Naive B cell (primary cell): ENCODE measurements around the gene TBC1D9. TPM values are rescaled to one million over a fixed set of nuclear protein-coding genes. Genes with fewer than 3 reads are reported as not detected.

Source experiments
- ATAC-seq, 2 donors: fragments of 150-1000 bp; cut with Tn5 transposase; 2 replicates each; pipeline ENCODE4 v1.10.0; 2021; ENCODE audit warnings: low read depth in 2 of 2, mild to moderate bottlenecking in 2 of 2, moderate library complexity in 2 of 2
- DNase-seq: peaks from one replicate; pipeline ENCODE4 v3.0.0; 2022
- H3K27ac Mint-ChIP-seq, 6 donors: one replicate each; pipeline ENCODE4 v1.8.0; 2020 to 2022; ENCODE audit warnings: mild to moderate bottlenecking in 6 of 6, mixed read lengths in 6 of 6, moderate library complexity in 5 of 6, inconsistent platforms in 2 of 6
- H3K27me3 Mint-ChIP-seq, 3 donors: one replicate each; pipeline ENCODE4 v1.8.0; 2021 to 2022; ENCODE audit warnings: mixed read lengths in 3 of 3, mild to moderate bottlenecking in 1 of 3
- H3K36me3 Mint-ChIP-seq, 2 donors: one replicate each; pipeline ENCODE4 v1.8.0; 2020 to 2022; ENCODE audit warnings: mixed read lengths in 2 of 2, inconsistent platforms in 1 of 2, mild to moderate bottlenecking in 1 of 2
- H3K4me1 Mint-ChIP-seq, 3 donors: one replicate each; pipeline ENCODE4 v1.8.0; 2020 to 2022; ENCODE audit warnings: mixed read lengths in 3 of 3, inconsistent platforms in 1 of 3, mild to moderate bottlenecking in 1 of 3, moderate library complexity in 1 of 3
- H3K4me3 Mint-ChIP-seq, 8 donors: one replicate each; pipeline ENCODE4 v1.8.0; 2020 to 2022; ENCODE audit warnings: mild to moderate bottlenecking in 8 of 8, mixed read lengths in 8 of 8, moderate library complexity in 8 of 8, inconsistent platforms in 2 of 8
- H3K9me3 Mint-ChIP-seq, 7 donors: one replicate each; pipeline ENCODE4 v1.8.0; 2020 to 2022; ENCODE audit warnings: mixed read lengths in 7 of 7, mild to moderate bottlenecking in 5 of 7, inconsistent platforms in 2 of 7, moderate library complexity in 1 of 7
- polyA plus RNA-seq, 6 donors: library from polyadenylated mRNA; unstranded; fragments of 300-500 nt; fragmentation: Illumina TruSeq; gene quantifications; one replicate each; pipeline ENCODE4 v1.2.3, GENCODE V29; 2021; ENCODE audit warnings: low read depth in 6 of 6

The TBC1D9 gene
- polyA plus RNA-seq, 6 donors from 2014 or later, result 4.4 to 38.9 (median 21.2) TPM

DNA sequence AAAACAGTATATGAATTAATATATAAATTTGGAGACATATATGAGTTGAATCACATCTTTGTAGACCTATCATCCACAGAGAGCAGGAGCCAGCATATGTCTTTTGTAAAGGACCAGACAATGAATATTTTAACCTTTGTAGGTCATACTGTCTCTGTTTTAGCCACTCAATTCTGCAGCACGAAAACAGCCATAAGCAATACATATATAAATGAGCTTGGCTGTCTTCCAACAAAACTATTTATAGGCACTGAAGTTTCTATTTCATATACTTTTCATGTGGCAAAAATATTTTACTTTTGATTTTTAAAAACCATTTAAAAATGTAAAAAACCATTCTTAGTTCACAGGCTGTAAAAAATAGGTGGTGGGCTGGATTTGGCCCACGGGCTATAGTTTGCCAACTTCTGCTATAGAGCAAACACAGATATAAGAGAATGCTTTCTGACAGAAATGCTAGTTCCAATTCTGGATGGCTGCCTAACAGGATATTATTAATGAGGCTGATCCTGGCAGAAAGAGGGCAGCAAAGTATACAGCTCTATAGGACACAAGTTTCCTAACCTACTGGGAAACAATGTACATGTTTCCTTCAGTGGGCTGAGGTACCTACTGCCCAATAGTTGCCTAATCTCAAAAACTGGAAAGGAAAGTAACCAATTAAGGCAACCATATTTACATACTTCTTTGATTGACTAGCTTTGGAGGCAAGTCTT lies 129.4 kb downstream of the TBC1D9 start:
- ATAC-seq, result no peak
- H3K4me3 Mint-ChIP-seq, result no peak overlapping the region
- no peaks in the 10 kb centered on the region for H3K4me1 Mint-ChIP-seq
- DNase-seq, result no peak
- H3K36me3 Mint-ChIP-seq, result peaks cover 20 to 30% of the 10 kb centered on the region in 2 donors
- no peaks in the 10 kb centered on the region for H3K27me3 Mint-ChIP-seq
- H3K9me3 Mint-ChIP-seq, result no peaks in the 10 kb centered on the region
- peak overlapping the region in 2 of 6 donors; percentile 21 to 27 for H3K27ac Mint-ChIP-seq

DNA sequence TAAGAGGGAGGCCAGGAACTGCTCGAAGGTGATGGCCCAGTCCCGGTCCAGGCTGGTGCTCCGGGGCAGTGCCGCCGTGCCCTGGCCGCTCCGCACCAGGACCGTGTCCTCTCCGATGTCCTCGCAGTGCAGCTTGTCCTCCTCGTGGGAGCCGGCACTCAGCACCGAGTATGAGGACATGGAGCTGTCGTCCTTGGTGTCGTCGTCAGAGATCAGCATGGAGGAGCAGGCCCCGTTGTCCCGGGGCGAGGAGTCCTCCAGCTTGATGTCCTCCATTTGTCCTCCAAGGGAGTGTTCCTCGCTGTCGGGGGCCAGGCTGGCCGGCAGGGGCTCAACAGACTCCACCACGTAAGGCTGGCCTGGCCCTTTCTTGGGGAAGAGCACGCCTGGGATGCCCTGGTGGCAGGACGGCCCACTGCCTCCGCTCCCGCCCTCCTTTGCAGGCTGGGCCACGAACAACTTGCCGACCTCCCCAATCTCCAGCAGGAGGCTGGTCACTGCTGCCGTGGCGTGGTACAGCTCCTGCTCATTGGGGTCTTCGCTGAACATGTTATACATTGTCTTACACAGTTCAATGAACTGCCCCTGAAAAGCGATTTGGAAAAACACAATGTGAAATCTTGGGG lies 133.7 kb downstream of the TBC1D9 start:
- Mint-ChIP-seq H3K27me3 (no peaks in the 10 kb centered on the region), H3K4me1 (no peaks in the 10 kb centered on the region), H3K9me3 (no peaks in the 10 kb centered on the region), H3K27ac (no peak overlapping the region), H3K36me3 (peaks cover 12 to 28% of the 10 kb centered on the region in 2 donors), H3K4me3 (no peak overlapping the region)
- DNase-seq, result no peak
- no peak for ATAC-seq

DNA sequence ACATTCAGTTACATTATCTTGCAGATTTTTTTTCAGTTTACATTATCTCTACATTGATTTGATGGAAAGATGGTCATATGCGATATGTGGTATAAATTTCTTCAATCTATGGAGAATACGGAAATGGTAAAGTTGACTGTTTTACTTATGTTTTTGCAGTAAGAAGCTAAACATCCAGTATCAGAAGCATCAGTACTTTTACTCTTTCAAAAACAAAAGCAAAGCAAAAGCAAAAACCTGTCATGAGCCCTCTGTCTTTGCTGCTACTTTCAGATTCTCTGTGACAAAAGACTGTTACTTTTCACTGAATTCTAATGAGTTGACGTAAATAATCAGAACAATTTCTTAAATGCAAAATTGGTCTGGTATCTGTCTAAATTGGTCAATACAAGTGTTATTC lies 135.0 kb downstream of the TBC1D9 start:
- Mint-ChIP-seq H3K9me3 (no peaks in the 10 kb centered on the region), H3K36me3 (peaks cover 12 to 28% of the 10 kb centered on the region in 2 donors), H3K27me3 (no peaks in the 10 kb centered on the region), H3K4me3 (no peak overlapping the region), H3K4me1 (no peaks in the 10 kb centered on the region), H3K27ac (peak overlapping the region in 2 of 6 donors; percentile 43 to 79)
- DNase-seq, result no peak
- no peak for ATAC-seq

DNA sequence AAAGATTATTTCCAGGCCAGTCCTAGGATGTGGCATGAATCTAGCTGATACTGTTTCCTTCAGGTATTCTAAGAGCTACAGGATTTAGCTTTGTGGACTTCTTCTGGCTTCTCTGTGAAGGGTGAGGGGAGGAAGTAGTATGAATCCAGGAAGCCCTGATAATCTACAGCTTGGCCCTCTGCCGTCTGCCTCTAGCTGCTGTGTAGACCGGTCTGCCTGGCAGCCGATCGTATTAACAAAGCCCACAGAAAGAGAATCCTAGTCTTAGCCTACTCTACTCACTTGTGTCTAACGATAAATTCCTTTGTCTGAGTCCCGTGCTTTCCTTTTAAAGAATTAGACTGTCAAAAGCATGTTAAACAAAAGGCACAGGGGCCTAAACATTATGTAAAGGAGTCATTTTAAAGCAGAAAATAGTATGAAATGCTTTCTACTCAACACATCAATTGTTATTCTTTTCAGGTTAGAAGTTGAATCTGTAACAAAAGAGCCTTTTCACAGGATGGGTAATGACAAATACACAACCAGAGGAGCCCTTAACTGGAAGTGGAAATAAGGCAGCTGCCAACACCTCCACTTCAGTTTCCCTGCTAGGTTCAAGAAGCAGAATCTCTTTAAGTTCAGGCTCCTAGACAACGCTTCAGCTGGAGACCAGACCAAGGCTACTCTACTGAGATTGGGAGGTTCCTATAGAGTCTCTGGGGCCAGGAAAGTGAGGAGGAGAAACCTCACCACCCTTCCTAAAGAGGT lies 138.5 kb downstream of the TBC1D9 start:
- DNase-seq (no peak), ATAC-seq (no peak)
- H3K9me3 Mint-ChIP-seq, result no peaks in the 10 kb centered on the region
- no peaks in the 10 kb centered on the region for H3K27me3 Mint-ChIP-seq
- H3K27ac Mint-ChIP-seq, result peak overlapping the region in 4 of 6 donors; percentile 22 to 49 (median 37)
- peaks cover 0 to under 1% (median 0%) of the 10 kb centered on the region in 3 donors for H3K4me1 Mint-ChIP-seq
- H3K36me3 Mint-ChIP-seq, result peaks cover 0 to 6% of the 10 kb centered on the region in 2 donors
- no peak overlapping the region for H3K4me3 Mint-ChIP-seq

GRCh38 chr4:140615451-140615850 lies 140.7 kb downstream of the TBC1D9 start:
- Mint-ChIP-seq H3K4me1 (peaks cover 4 to 10% (median 9%) of the 10 kb centered on the region in 3 donors), H3K4me3 (no peak overlapping the region), H3K9me3 (no peaks in the 10 kb centered on the region), H3K27me3 (no peaks in the 10 kb centered on the region), H3K36me3 (no peaks in the 10 kb centered on the region), H3K27ac (no peak overlapping the region)
- no peak for ATAC-seq
- no peak for DNase-seq

DNA sequence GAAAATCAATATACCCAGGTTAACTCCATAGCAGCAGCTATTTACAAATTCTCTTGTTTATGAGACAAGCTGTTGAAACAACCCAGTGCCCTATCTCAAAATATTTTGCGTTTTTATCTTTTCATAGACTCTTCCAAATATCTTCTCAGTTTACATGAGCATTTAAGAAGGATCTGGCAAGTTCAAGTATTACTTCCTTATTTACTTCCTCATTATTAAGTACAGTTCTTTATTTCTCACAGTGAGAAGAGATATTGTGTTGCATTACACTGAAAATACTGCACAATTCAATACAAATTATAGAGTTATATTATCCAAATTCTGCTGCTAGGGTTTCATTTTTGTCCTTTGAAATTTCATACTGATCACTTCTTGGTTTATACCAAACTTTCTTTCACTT lies 143.8 kb downstream of the TBC1D9 start:
- Mint-ChIP-seq H3K27ac (no peak overlapping the region), H3K9me3 (no peaks in the 10 kb centered on the region), H3K4me1 (peaks cover 4 to 10% (median 9%) of the 10 kb centered on the region in 3 donors), H3K27me3 (peaks cover 2 to 8% (median 5%) of the 10 kb centered on the region in 3 donors), H3K4me3 (no peak overlapping the region), H3K36me3 (no peaks in the 10 kb centered on the region)
- DNase-seq (no peak), ATAC-seq (peak; percentile 41 to 63)

GRCh38 chr4:140611854-140612253 lies 144.3 kb downstream of the TBC1D9 start:
- DNase-seq, result no peak
- Mint-ChIP-seq H3K27ac (no peak overlapping the region), H3K9me3 (no peaks in the 10 kb centered on the region), H3K4me1 (peaks cover 4 to 10% (median 9%) of the 10 kb centered on the region in 3 donors), H3K4me3 (no peak overlapping the region), H3K27me3 (peaks cover 5 to 13% (median 8%) of the 10 kb centered on the region in 3 donors), H3K36me3 (no peaks in the 10 kb centered on the region)
- no peak for ATAC-seq

GRCh38 chr4:140609548-140610425 lies 146.4 kb downstream of the TBC1D9 start:
- H3K27me3 Mint-ChIP-seq, result peaks cover 5 to 13% (median 13%) of the 10 kb centered on the region in 3 donors
- no peaks in the 10 kb centered on the region for H3K36me3 Mint-ChIP-seq
- no peak overlapping the region for H3K4me3 Mint-ChIP-seq
- ATAC-seq, result peak; percentile 60 to 61
- no peaks in the 10 kb centered on the region for H3K9me3 Mint-ChIP-seq
- peaks cover 4 to 10% (median 9%) of the 10 kb centered on the region in 3 donors for H3K4me1 Mint-ChIP-seq
- peak; percentile 34 for DNase-seq
- H3K27ac Mint-ChIP-seq, result peak overlapping the region in 1 of 6 donors; percentile 48

- DNase-seq (no peak), ATAC-seq (no peak)
- H3K4me1 Mint-ChIP-seq, result peaks cover 4 to 10% (median 9%) of the 10 kb centered on the region in 3 donors
- H3K36me3 Mint-ChIP-seq, result no peaks in the 10 kb centered on the region
- H3K27ac Mint-ChIP-seq, result no peak overlapping the region
- H3K9me3 Mint-ChIP-seq, result no peaks in the 10 kb centered on the region
- H3K27me3 Mint-ChIP-seq, result peaks cover 9 to 22% (median 13%) of the 10 kb centered on the region in 3 donors
- H3K4me3 Mint-ChIP-seq, result no peak overlapping the region
Measured at GRCh38 chr4:140607852-140608251, 148.3 kb downstream of the TBC1D9 start.

- Mint-ChIP-seq H3K4me3 (no peak overlapping the region), H3K27me3 (peaks cover 3 to 31% (median 27%) of the 10 kb centered on the region in 3 donors), H3K9me3 (no peaks in the 10 kb centered on the region), H3K36me3 (no peaks in the 10 kb centered on the region), H3K4me1 (no peaks in the 10 kb centered on the region), H3K27ac (no peak overlapping the region)
- no peak for ATAC-seq
- no peak for DNase-seq
Measured at GRCh38 chr4:140604544-140604943, 151.6 kb downstream of the TBC1D9 start.

DNA sequence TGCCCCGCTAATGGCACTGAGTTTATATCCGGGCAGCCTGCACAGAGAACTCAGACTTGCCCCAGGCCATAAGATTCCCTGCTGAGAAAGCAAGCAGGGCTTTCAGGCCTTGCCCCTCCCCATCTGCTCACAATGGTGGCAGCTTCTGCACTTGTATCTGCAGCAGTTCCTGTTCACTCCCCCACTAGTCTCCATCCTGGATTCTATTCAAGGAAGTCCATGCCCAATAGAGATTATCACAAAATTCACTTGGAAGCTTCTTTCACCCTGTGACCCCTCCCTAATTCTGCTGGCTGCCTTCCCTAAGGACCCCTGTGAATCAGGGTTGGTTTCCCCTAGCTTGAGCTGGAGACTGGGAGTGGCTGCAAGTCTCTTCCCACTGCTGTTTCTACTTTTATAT lies 152.9 kb downstream of the TBC1D9 start:
- Mint-ChIP-seq H3K9me3 (no peaks in the 10 kb centered on the region), H3K27me3 (peaks cover 3 to 37% (median 27%) of the 10 kb centered on the region in 3 donors), H3K27ac (peak overlapping the region in 1 of 6 donors; percentile 33), H3K36me3 (no peaks in the 10 kb centered on the region), H3K4me1 (no peaks in the 10 kb centered on the region), H3K4me3 (no peak overlapping the region)
- DNase-seq (no peak), ATAC-seq (no peak)

GRCh38 chr4:140602714-140603113 lies 153.5 kb downstream of the TBC1D9 start:
- Mint-ChIP-seq H3K36me3 (no peaks in the 10 kb centered on the region), H3K27ac (peak overlapping the region in 1 of 6 donors; percentile 20), H3K9me3 (no peaks in the 10 kb centered on the region), H3K4me1 (no peaks in the 10 kb centered on the region), H3K4me3 (no peak overlapping the region), H3K27me3 (peaks cover 3 to 35% (median 27%) of the 10 kb centered on the region in 3 donors)
- ATAC-seq (no peak), DNase-seq (no peak)

GRCh38 chr4:140600408-140600807 lies 155.8 kb downstream of the TBC1D9 start:
- no peak overlapping the region for H3K27ac Mint-ChIP-seq
- no peaks in the 10 kb centered on the region for H3K9me3 Mint-ChIP-seq
- H3K36me3 Mint-ChIP-seq, result no peaks in the 10 kb centered on the region
- no peaks in the 10 kb centered on the region for H3K4me1 Mint-ChIP-seq
- DNase-seq (no peak), ATAC-seq (no peak)
- peaks cover 3 to 26% (median 15%) of the 10 kb centered on the region in 3 donors for H3K27me3 Mint-ChIP-seq
- no peak overlapping the region for H3K4me3 Mint-ChIP-seq
